ENCODE results near the gene MAGI2. TPM values are rescaled to one million over a fixed set of nuclear protein-coding genes. Genes with fewer than 3 reads are reported as not detected.

The MAGI2 gene
- total RNA-seq, 3 donors from 2014 or later (not counting 1 experiment from before 2014, with no cell fraction given): 0.09 to 0.48 (median 0.27) TPM

- Histone ChIP-seq H3K9me3 (ENCODE audit: control insufficient read depth, insufficient read depth, low read length) (peaks cover 7% of the 10 kb centered on the region), H3K27ac (ENCODE audit: low read length) (no peak overlapping the region), H3K4me3 (ENCODE audit: low read length) (no peak overlapping the region), H3K27me3 (ENCODE audit: control insufficient read depth, insufficient read depth, low read length) (no peaks in the 10 kb centered on the region), H3K4me1 (ENCODE audit: control insufficient read depth, insufficient read depth, low read length) (no peaks in the 10 kb centered on the region), H3K36me3 (ENCODE audit: control insufficient read depth, insufficient read depth, low read length) (no peaks in the 10 kb centered on the region)
- H3K4me3 Mint-ChIP-seq: no peak overlapping the region
- ATAC-seq: no peak
- intact Hi-C loops (cut with micrococcal nuclease): no loop called here
- 77% methylated on average over 2 of the region's 2 CpGs for WGBS (ENCODE audit: insufficient coverage)
- H3K27me3 Mint-ChIP-seq (ENCODE audit: low read depth in 2 of 2): no peaks in the 10 kb centered on the region
- no peaks in the 10 kb centered on the region for H3K4me1 Mint-ChIP-seq
- DNase-seq: no peak
- no peak overlapping the region for H3K27ac Mint-ChIP-seq
- peaks cover 11% of the 10 kb centered on the region for H3K36me3 Mint-ChIP-seq
- no peak for TF ChIP-seq CTCF (IDR thresholded peaks at IDR 0.05)
- peaks cover 11 to 15% of the 10 kb centered on the region in 2 donors for H3K9me3 Mint-ChIP-seq
These were observed 441.5 kb downstream of the MAGI2 start for GRCh38 chr7:79011921-79012320.

- Mint-ChIP-seq H3K9me3 (peaks cover 12 to 23% of the 10 kb centered on the region in 2 donors), H3K4me1 (no peaks in the 10 kb centered on the region), H3K36me3 (peaks cover 11% of the 10 kb centered on the region), H3K27ac (no peak overlapping the region), H3K4me3 (no peak overlapping the region), H3K27me3 (ENCODE audit: low read depth in 2 of 2) (no peaks in the 10 kb centered on the region)
- no peak for DNase-seq
- H3K27ac ChIP-seq (ENCODE audit: low read length): no peak overlapping the region
- ATAC-seq: no peak
- no peak overlapping the region for H3K4me3 ChIP-seq (ENCODE audit: low read length)
- no peaks in the 10 kb centered on the region for H3K4me1 ChIP-seq (ENCODE audit: control insufficient read depth, insufficient read depth, low read length)
- no peaks in the 10 kb centered on the region for H3K9me3 ChIP-seq (ENCODE audit: control insufficient read depth, insufficient read depth, low read length)
- no peak for TF ChIP-seq CTCF (IDR thresholded peaks at IDR 0.05)
- no peaks in the 10 kb centered on the region for H3K36me3 ChIP-seq (ENCODE audit: control insufficient read depth, insufficient read depth, low read length)
- intact Hi-C loops (cut with micrococcal nuclease): no loop called here
- no peaks in the 10 kb centered on the region for H3K27me3 ChIP-seq (ENCODE audit: control insufficient read depth, insufficient read depth, low read length)
These were observed 443.8 kb downstream of the MAGI2 start for GRCh38 chr7:79009647-79010046.

- Mint-ChIP-seq H3K9me3 (peaks cover 14 to 26% of the 10 kb centered on the region in 2 donors), H3K27ac (no peak overlapping the region), H3K4me3 (no peak overlapping the region), H3K36me3 (peaks cover 11% of the 10 kb centered on the region), H3K4me1 (no peaks in the 10 kb centered on the region), H3K27me3 (ENCODE audit: low read depth in 2 of 2) (no peaks in the 10 kb centered on the region)
- no peaks in the 10 kb centered on the region for H3K27me3 ChIP-seq (ENCODE audit: control insufficient read depth, insufficient read depth, low read length)
- intact Hi-C loops (cut with micrococcal nuclease): no loop called here
- no peaks in the 10 kb centered on the region for H3K36me3 ChIP-seq (ENCODE audit: control insufficient read depth, insufficient read depth, low read length)
- no peak overlapping the region for H3K4me3 ChIP-seq (ENCODE audit: low read length)
- ATAC-seq (no peak), DNase-seq (no peak)
- no peaks in the 10 kb centered on the region for H3K9me3 ChIP-seq (ENCODE audit: control insufficient read depth, insufficient read depth, low read length)
- no peak overlapping the region for H3K27ac ChIP-seq (ENCODE audit: low read length)
- no peak for TF ChIP-seq CTCF (IDR thresholded peaks at IDR 0.05)
- H3K4me1 ChIP-seq (ENCODE audit: control insufficient read depth, insufficient read depth, low read length): no peaks in the 10 kb centered on the region
- WGBS (ENCODE audit: insufficient coverage): 67% methylated on average over 1 of the region's 1 CpG
These were observed 444.7 kb downstream of the MAGI2 start for GRCh38 chr7:79008786-79009185.

GRCh38 chr7:78996013-78996412 is 457.5 kb downstream of the MAGI2 start:
- Histone ChIP-seq H3K4me3 (ENCODE audit: low read length) (no peak overlapping the region), H3K4me1 (ENCODE audit: control insufficient read depth, insufficient read depth, low read length) (no peaks in the 10 kb centered on the region), H3K36me3 (ENCODE audit: control insufficient read depth, insufficient read depth, low read length) (no peaks in the 10 kb centered on the region), H3K27ac (ENCODE audit: low read length) (no peak overlapping the region), H3K9me3 (ENCODE audit: control insufficient read depth, insufficient read depth, low read length) (no peaks in the 10 kb centered on the region), H3K27me3 (ENCODE audit: control insufficient read depth, insufficient read depth, low read length) (no peaks in the 10 kb centered on the region)
- no peak for DNase-seq
- no peaks in the 10 kb centered on the region for H3K4me1 Mint-ChIP-seq
- H3K36me3 Mint-ChIP-seq: no peaks in the 10 kb centered on the region
- TF ChIP-seq CTCF (IDR thresholded peaks at IDR 0.05): no peak
- peaks cover 3 to 11% of the 10 kb centered on the region in 2 donors for H3K9me3 Mint-ChIP-seq
- intact Hi-C loops (cut with micrococcal nuclease): no loop called here
- H3K27ac Mint-ChIP-seq: no peak overlapping the region
- H3K4me3 Mint-ChIP-seq: no peak overlapping the region
- H3K27me3 Mint-ChIP-seq (ENCODE audit: low read depth in 2 of 2): no peaks in the 10 kb centered on the region
- no peak for ATAC-seq

All from natural killer cell (primary cell).